Kidney epithelial cell (primary cell): ENCODE results near the gene NELL1. TPM values are rescaled to one million over a fixed set of nuclear protein-coding genes. Genes with fewer than 3 reads are reported as not detected.

Experiments
- DNase-seq: peaks from one replicate; pipeline ENCODE4 v3.0.0-alpha.2; 2010; ENCODE audit warnings: low read depth
- H3K27me3 ChIP-seq: 2 replicates; pipeline ENCODE4 v1.6.0; 2011; ENCODE audit warnings: low read length; ENCODE audit not compliant: control insufficient read depth, insufficient read depth
- H3K36me3 ChIP-seq: 2 replicates; pipeline ENCODE4 v1.5.1; 2011; ENCODE audit warnings: low read length; ENCODE audit not compliant: control insufficient read depth, insufficient read depth
- H3K4me3 ChIP-seq: 2 replicates; pipeline ENCODE4 v1.5.1; 2011; ENCODE audit warnings: low read depth, mild to moderate bottlenecking, control low read depth, low read length
- total RNA-seq: library from RNA; depleted of rRNA; stranded (reverse); fragments of >200 nt; gene quantifications from 2 replicates; pipeline ENCODE4 v1.2.3, GENCODE V29; 2015
- TF ChIP-seq, protein P1 (sequence below): IDR thresholded peaks from 2 replicates; pipeline ENCODE4 v1.5.1; 2011; ENCODE audit warnings: mild to moderate bottlenecking, moderate library complexity, low read length, control low read depth, inconsistent platforms; ENCODE audit not compliant: insufficient read depth, poor library complexity, severe bottlenecking

The NELL1 gene
- total RNA-seq, 1 donor from 2014 or later, result 0.17 TPM

DNA sequence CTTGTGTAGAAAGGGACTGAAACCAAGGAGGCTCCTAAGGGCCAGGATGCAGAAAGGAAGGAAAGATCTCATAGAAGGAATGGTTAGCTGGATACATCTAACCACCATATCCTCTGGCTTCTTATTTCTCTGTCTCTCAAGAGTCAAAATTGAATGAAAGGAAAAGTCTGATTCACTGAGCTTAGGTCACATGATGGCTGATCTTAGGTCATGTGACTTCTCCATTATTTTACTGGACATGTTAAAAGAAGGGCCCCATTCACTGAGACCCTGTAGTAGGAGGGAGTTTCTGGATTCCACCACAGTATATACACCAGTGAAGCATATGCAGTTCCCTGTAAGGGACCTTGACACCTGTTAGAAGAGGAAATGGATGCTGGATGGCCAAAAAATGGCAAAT is 516.6 kb downstream of the NELL1 start:
- TF ChIP-seq, protein P1, sequence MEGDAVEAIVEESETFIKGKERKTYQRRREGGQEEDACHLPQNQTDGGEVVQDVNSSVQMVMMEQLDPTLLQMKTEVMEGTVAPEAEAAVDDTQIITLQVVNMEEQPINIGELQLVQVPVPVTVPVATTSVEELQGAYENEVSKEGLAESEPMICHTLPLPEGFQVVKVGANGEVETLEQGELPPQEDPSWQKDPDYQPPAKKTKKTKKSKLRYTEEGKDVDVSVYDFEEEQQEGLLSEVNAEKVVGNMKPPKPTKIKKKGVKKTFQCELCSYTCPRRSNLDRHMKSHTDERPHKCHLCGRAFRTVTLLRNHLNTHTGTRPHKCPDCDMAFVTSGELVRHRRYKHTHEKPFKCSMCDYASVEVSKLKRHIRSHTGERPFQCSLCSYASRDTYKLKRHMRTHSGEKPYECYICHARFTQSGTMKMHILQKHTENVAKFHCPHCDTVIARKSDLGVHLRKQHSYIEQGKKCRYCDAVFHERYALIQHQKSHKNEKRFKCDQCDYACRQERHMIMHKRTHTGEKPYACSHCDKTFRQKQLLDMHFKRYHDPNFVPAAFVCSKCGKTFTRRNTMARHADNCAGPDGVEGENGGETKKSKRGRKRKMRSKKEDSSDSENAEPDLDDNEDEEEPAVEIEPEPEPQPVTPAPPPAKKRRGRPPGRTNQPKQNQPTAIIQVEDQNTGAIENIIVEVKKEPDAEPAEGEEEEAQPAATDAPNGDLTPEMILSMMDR, result no peak
- DNase-seq, result no peak

DNA sequence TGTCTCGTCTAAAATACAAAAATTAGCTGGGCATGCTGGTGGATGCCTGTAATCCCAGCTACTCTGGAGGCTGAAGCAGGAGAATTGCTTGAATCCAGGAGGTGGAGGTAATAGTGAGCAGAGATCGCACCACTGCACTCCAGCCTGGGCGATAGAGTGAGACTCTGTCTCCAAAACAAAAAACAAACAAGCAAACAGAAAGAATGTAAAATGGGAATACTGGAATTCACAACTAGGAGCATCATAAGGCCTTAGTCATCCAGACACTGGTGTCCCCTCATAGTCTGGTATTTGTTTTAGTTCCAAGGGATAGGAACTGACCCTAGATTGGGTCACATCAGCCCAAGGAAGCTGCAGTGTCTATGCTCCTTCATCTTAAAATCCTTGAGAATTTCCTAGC is 520.8 kb downstream of the NELL1 start:
- Histone ChIP-seq H3K36me3 (no peaks in the 10 kb centered on the region), H3K4me3 (no peak overlapping the region), H3K27me3 (no peaks in the 10 kb centered on the region)
- TF ChIP-seq, protein P1, result no peak
- no peak for DNase-seq

More for the DNA sequence above, 516.6 kb downstream of the NELL1 start:
- Histone ChIP-seq H3K27me3 (no peaks in the 10 kb centered on the region), H3K4me3 (no peak overlapping the region), H3K36me3 (no peaks in the 10 kb centered on the region)

DNA sequence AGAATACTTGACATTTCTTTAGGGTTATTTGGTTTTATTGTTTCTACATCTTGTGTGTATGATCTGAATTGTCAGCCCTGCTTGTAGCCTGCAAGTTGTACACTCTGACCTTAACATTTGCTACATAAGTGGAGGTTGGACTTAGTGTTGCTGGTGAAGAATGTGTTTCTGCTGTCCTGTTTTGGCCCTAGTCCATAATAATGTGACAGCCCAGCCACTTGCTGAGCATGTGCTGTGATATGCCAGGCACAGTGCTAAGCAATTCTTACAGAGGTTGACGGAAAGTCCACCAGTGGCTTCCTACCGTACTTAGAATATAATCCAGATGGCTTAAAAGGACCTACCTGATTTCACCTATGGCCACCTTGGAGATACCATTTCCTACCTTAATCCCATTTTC is 526.6 kb downstream of the NELL1 start:
- H3K4me3 ChIP-seq, result no peak overlapping the region
- H3K36me3 ChIP-seq, result no peaks in the 10 kb centered on the region
- DNase-seq, result no peak
- H3K27me3 ChIP-seq, result no peaks in the 10 kb centered on the region
- TF ChIP-seq, protein P1, result no peak

DNA sequence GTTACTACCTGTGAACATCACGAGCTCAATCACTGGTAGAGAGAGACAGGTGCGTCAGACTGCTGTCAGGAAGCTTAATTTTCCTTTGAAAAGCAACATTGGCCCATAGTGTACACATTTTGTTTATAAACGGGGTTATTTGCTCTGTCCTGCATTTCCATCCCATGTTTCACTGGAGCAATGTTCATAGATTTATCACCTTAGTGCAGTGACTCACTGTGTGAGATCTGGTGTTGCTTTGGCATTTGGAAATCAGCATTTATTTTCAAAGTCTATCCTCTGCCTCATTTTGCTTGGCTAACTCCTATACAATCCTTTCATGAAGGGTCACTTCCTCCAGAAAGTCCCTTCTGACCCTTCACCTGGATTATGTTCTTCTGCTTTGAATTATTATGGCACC is 529.1 kb downstream of the NELL1 start:
- Histone ChIP-seq H3K4me3 (no peak overlapping the region), H3K27me3 (no peaks in the 10 kb centered on the region), H3K36me3 (no peaks in the 10 kb centered on the region)
- no peak for DNase-seq
- TF ChIP-seq, protein P1, result no peak

DNA sequence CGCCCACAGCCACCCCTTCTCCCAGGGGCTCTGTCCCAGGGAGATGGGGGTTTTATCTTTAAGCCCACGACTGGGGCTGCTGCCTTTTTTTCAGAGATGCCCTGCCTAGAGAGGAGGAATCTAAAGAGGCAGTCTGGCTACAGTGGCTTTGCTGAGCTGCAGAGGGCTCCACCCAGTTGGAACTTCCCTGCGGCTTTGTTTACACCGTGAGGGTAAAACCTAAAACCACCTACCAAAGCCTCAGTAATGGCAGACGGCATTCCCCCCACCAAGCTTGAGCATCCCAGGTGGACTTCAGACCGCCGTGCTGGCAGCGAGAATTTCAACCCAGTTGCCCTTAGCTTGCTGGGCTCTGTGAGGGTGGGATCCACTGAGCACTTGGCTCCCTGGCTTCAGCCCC is 535.8 kb downstream of the NELL1 start:
- DNase-seq, result no peak
- Histone ChIP-seq H3K4me3 (no peak overlapping the region), H3K27me3 (no peaks in the 10 kb centered on the region), H3K36me3 (no peaks in the 10 kb centered on the region)
- TF ChIP-seq, protein P1, result no peak

DNA sequence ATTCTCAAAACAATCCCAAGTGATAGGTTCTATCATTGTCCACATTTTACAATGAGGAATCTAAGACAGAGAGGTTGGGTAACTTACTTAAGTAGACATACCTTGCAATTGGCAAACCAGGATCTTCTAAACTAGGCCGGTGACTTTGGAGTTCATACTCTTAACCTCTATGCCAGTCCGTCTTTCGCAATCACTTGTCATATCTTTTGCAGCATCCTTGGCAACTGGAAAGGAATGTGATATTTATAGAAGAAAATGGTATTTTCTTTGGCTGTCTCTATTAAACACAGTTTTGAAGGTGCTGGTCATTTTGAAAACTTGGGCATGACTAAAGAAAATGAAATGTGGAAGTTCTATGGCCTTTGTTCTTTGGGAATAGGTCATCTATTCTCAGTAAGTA is 556.5 kb downstream of the NELL1 start:
- Histone ChIP-seq H3K27me3 (no peaks in the 10 kb centered on the region), H3K36me3 (no peaks in the 10 kb centered on the region), H3K4me3 (no peak overlapping the region)
- no peak for DNase-seq
- TF ChIP-seq, protein P1, result no peak
